ENCODE results near the gene TNFRSF1A.

DNA sequence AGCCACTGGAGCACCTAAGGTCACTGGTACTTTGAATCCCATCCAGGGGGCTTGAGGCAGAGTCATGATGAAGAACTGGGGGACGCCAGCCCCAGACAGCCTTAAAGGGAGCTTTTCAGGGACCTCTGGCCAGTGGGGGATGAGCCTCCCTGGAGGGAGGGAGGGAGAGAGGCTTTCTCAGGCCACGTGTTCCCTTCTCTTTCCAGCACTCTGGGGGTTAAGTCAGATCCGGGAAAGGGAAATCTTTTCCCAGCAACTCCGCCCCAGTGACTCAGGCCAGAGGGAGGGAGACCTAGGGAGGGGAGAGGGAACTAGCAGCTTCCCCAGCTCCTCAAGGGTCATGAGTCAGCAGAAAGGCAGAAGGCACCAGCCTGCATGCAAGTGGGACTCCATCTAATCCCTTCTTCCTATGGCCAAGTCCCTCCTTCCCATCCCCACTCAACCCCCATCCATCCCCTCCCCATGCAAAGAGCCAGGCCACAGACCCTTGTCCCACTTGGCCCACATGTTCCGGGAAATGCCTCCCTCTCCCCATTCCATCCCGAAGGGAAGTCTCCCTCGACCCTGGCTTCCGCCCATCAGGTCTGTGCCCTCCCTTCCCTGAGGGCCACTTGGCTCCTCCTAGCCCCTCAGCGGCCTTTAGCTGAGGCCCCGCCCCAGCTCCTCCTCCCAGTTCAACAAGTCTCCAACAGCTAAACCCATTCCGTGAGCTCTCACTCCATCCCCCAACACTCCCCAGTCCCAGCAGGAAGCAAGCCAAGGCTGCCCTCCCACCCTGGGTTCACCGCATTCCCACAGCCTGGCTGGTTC lies 5.6 kb downstream of the TNFRSF1A start:
- no peak; the same call in 1 of the 2 replicates for TF ChIP-seq POLR2AphosphoS5 (IDR thresholded peaks at IDR 0.05; ENCODE audit: low read depth)
- TF ChIP-seq, protein P1, sequence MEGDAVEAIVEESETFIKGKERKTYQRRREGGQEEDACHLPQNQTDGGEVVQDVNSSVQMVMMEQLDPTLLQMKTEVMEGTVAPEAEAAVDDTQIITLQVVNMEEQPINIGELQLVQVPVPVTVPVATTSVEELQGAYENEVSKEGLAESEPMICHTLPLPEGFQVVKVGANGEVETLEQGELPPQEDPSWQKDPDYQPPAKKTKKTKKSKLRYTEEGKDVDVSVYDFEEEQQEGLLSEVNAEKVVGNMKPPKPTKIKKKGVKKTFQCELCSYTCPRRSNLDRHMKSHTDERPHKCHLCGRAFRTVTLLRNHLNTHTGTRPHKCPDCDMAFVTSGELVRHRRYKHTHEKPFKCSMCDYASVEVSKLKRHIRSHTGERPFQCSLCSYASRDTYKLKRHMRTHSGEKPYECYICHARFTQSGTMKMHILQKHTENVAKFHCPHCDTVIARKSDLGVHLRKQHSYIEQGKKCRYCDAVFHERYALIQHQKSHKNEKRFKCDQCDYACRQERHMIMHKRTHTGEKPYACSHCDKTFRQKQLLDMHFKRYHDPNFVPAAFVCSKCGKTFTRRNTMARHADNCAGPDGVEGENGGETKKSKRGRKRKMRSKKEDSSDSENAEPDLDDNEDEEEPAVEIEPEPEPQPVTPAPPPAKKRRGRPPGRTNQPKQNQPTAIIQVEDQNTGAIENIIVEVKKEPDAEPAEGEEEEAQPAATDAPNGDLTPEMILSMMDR (IDR thresholded peaks at IDR 0.05; ENCODE audit: insufficient read depth, low read length) = no peak
- TF ChIP-seq, protein P2, sequence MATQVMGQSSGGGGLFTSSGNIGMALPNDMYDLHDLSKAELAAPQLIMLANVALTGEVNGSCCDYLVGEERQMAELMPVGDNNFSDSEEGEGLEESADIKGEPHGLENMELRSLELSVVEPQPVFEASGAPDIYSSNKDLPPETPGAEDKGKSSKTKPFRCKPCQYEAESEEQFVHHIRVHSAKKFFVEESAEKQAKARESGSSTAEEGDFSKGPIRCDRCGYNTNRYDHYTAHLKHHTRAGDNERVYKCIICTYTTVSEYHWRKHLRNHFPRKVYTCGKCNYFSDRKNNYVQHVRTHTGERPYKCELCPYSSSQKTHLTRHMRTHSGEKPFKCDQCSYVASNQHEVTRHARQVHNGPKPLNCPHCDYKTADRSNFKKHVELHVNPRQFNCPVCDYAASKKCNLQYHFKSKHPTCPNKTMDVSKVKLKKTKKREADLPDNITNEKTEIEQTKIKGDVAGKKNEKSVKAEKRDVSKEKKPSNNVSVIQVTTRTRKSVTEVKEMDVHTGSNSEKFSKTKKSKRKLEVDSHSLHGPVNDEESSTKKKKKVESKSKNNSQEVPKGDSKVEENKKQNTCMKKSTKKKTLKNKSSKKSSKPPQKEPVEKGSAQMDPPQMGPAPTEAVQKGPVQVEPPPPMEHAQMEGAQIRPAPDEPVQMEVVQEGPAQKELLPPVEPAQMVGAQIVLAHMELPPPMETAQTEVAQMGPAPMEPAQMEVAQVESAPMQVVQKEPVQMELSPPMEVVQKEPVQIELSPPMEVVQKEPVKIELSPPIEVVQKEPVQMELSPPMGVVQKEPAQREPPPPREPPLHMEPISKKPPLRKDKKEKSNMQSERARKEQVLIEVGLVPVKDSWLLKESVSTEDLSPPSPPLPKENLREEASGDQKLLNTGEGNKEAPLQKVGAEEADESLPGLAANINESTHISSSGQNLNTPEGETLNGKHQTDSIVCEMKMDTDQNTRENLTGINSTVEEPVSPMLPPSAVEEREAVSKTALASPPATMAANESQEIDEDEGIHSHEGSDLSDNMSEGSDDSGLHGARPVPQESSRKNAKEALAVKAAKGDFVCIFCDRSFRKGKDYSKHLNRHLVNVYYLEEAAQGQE (IDR thresholded peaks at IDR 0.05; ENCODE audit: insufficient replicate concordance, low read depth) = no peak

All from HL-60 (cell line).